Measurements from ENCODE around the gene MACROD2.

DNA sequence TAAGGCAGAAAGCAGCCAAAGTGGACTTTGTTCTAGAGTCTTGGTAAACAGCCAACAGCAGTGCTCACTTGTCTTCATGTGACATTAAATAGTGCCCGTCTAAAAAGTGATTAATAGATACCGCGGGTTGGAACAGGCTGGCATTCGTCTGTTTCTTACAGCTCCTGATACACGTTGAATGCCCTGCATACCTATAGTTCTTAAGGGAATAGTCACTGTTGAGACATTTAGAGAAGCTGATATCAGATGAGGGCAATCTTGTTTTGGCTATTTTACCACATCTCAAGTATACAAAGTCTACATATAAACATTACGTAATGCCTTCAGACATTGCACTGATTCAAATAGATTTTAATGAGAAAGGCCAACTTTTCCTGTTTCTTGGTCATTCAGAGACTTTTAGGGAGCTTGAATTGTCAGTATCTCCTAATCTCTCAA lies 717.0 kb downstream of the MACROD2 start:
- TF ChIP-seq, protein P1, sequence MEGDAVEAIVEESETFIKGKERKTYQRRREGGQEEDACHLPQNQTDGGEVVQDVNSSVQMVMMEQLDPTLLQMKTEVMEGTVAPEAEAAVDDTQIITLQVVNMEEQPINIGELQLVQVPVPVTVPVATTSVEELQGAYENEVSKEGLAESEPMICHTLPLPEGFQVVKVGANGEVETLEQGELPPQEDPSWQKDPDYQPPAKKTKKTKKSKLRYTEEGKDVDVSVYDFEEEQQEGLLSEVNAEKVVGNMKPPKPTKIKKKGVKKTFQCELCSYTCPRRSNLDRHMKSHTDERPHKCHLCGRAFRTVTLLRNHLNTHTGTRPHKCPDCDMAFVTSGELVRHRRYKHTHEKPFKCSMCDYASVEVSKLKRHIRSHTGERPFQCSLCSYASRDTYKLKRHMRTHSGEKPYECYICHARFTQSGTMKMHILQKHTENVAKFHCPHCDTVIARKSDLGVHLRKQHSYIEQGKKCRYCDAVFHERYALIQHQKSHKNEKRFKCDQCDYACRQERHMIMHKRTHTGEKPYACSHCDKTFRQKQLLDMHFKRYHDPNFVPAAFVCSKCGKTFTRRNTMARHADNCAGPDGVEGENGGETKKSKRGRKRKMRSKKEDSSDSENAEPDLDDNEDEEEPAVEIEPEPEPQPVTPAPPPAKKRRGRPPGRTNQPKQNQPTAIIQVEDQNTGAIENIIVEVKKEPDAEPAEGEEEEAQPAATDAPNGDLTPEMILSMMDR (IDR thresholded peaks at IDR 0.05), result no peak
- no peak for TF ChIP-seq EZH2 (IDR thresholded peaks at IDR 0.05; ENCODE audit: borderline replicate concordance, insufficient read depth, low read depth, low read length, poor library complexity, severe bottlenecking)
